ENCODE results near the gene ATG10.
"Not testable (repeated sequence)": the region's sequence is repeated elsewhere in the genome, so short reads cannot be mapped to it uniquely, and the experiment has no call there.

Gene ATG10

GRCh38 chr5:81982172-81982685, 10.4 kb downstream of the ATG10 start:
- DNase-seq (ENCODE audit: low spot score); FAIRE-seq: not testable (repeated sequence)

GRCh38 chr5:81983148-81983547, 11.3 kb downstream of the ATG10 start:
- FAIRE-seq; DNase-seq (ENCODE audit: low spot score): not testable (repeated sequence)

- FAIRE-seq; DNase-seq (ENCODE audit: low spot score): not testable (repeated sequence)
Observed at GRCh38 chr5:81983563-81983962, 11.7 kb downstream of the ATG10 start.

GRCh38 chr5:81986126-81986525, 14.3 kb downstream of the ATG10 start:
- FAIRE-seq (no peak), DNase-seq (ENCODE audit: low spot score) (no peak)

- FAIRE-seq (no peak), DNase-seq (ENCODE audit: low spot score) (no peak)
Observed at GRCh38 chr5:81989204-81989603, 17.4 kb downstream of the ATG10 start.

GRCh38 chr5:81994679-81995078, 22.9 kb downstream of the ATG10 start:
- DNase-seq (ENCODE audit: low spot score): no peak

GRCh38 chr5:81995407-81995806, 23.6 kb downstream of the ATG10 start:
- FAIRE-seq (no peak), DNase-seq (ENCODE audit: low spot score) (no peak)

More at GRCh38 chr5:81994679-81995078, 22.9 kb downstream of the ATG10 start:
- no peak for FAIRE-seq

GRCh38 chr5:82004511-82004910, 32.7 kb downstream of the ATG10 start:
- FAIRE-seq (no peak), DNase-seq (ENCODE audit: low spot score) (peak; percentile 5)

- not testable (repeated sequence) for DNase-seq (ENCODE audit: low spot score)
Observed at GRCh38 chr5:82009869-82010268, 38.0 kb downstream of the ATG10 start.

GRCh38 chr5:82010696-82011095, 38.9 kb downstream of the ATG10 start:
- FAIRE-seq: no peak

More at GRCh38 chr5:82009869-82010268, 38.0 kb downstream of the ATG10 start:
- FAIRE-seq: not testable (repeated sequence)

GRCh38 chr5:82011761-82012160, 39.9 kb downstream of the ATG10 start:
- FAIRE-seq: no peak
- no peak for DNase-seq (ENCODE audit: low spot score)

More at GRCh38 chr5:82010696-82011095, 38.9 kb downstream of the ATG10 start:
- no peak for DNase-seq (ENCODE audit: low spot score)

GRCh38 chr5:82014644-82015043, 42.8 kb downstream of the ATG10 start:
- DNase-seq (ENCODE audit: low spot score); FAIRE-seq: not testable (repeated sequence)

GRCh38 chr5:82018462-82018861, 46.6 kb downstream of the ATG10 start:
- FAIRE-seq (no peak), DNase-seq (ENCODE audit: low spot score) (no peak)

- FAIRE-seq: no peak
- DNase-seq (ENCODE audit: low spot score): no peak
Observed at GRCh38 chr5:82019342-82020138, 47.7 kb downstream of the ATG10 start.

GRCh38 chr5:82022499-82022898, 50.7 kb downstream of the ATG10 start:
- no peak for FAIRE-seq

GRCh38 chr5:82023644-82024043, 51.8 kb downstream of the ATG10 start:
- no peak for FAIRE-seq
- no peak for DNase-seq (ENCODE audit: low spot score)

More at GRCh38 chr5:82022499-82022898, 50.7 kb downstream of the ATG10 start:
- no peak for DNase-seq (ENCODE audit: low spot score)

GRCh38 chr5:82031220-82032119, 59.6 kb downstream of the ATG10 start:
- FAIRE-seq: no peak
- DNase-seq (ENCODE audit: low spot score): no peak

- not testable (repeated sequence) for FAIRE-seq; DNase-seq (ENCODE audit: low spot score)
Observed at GRCh38 chr5:82042894-82043293, 71.1 kb downstream of the ATG10 start.

- FAIRE-seq (no peak), DNase-seq (ENCODE audit: low spot score) (no peak)
Observed at GRCh38 chr5:82044010-82044409, 72.2 kb downstream of the ATG10 start.

- no peak for FAIRE-seq
- DNase-seq (ENCODE audit: low spot score): no peak
Observed at GRCh38 chr5:82045554-82046275, 73.9 kb downstream of the ATG10 start.

GRCh38 chr5:82046276-82046647, 74.4 kb downstream of the ATG10 start:
- DNase-seq (ENCODE audit: low spot score) (no peak), FAIRE-seq (no peak)

Data from RCC 7860 (cell line).